Aorta (tissue), 5 donors: ENCODE results near the gene CCKAR. TPM values are rescaled to one million over a fixed set of nuclear protein-coding genes. Genes with fewer than 3 reads are reported as not detected.

Experiments
- ATAC-seq: fragments of 200-7000 bp; cut with Tn5 transposase; one replicate; pipeline ENCODE4 v1.9.1; 2022; ENCODE audit warnings: moderate library complexity; ENCODE audit not compliant: low FRiP score
- DNase-seq, 2 donors: peaks; one replicate each; pipeline ENCODE4 v3.0.0-alpha.2; 2020
- H3K27ac ChIP-seq, 2 donors: one replicate each; pipeline ENCODE4 v1.5.1; 2013; ENCODE audit warnings: low read length in 2 of 2, mild to moderate bottlenecking in 2 of 2, moderate library complexity in 2 of 2, control low read depth in 1 of 2, inconsistent platforms in 1 of 2, low read depth in 1 of 2
- H3K27me3 ChIP-seq, 2 donors: one replicate each; pipeline ENCODE4 v1.6.1; 2013; ENCODE audit warnings: control low read depth in 1 of 2, low read length in 1 of 2, mild to moderate bottlenecking in 1 of 2, moderate library complexity in 1 of 2; ENCODE audit not compliant: insufficient read depth in 2 of 2, control insufficient read depth in 1 of 2
- H3K36me3 ChIP-seq, 2 donors: one replicate each; pipeline ENCODE4 v1.6.1; 2013; ENCODE audit warnings: control low read depth in 1 of 2, low read length in 1 of 2, mild to moderate bottlenecking in 1 of 2; ENCODE audit not compliant: insufficient read depth in 2 of 2, control insufficient read depth in 1 of 2
- H3K4me1 ChIP-seq, 2 donors: one replicate each; pipeline ENCODE4 v1.6.1; 2013; ENCODE audit warnings: low read length in 2 of 2, control low read depth in 1 of 2, mild to moderate bottlenecking in 1 of 2, moderate library complexity in 1 of 2; ENCODE audit not compliant: insufficient read depth in 2 of 2, control insufficient read depth in 1 of 2
- H3K4me3 ChIP-seq, 2 donors: one replicate each; pipeline ENCODE4 v1.5.1; 2013; ENCODE audit warnings: low read length in 2 of 2, control low read depth in 1 of 2, mild to moderate bottlenecking in 1 of 2
- H3K9me3 ChIP-seq: one replicate; pipeline ENCODE4 v1.6.1; 2013; ENCODE audit warnings: mild to moderate bottlenecking, low read length; ENCODE audit not compliant: control insufficient read depth
- WGBS, 2 donors: extraction: QIAGEN DNeasy Blood & Tissue Kit; methylation state at CpG; one replicate each; pipeline ENCODE4 v1.1.7; 2013; 5-methylcytosine and 5-hydroxymethylcytosine counted together
- intact Hi-C, 2 donors: fragments of 100-400 bp; cut with DNase I; formaldehyde crosslinking; loops; one replicate each; pipeline versions ENCODE4 v1.14.2 to v1.15.0; 2022
- polyA plus RNA-seq, 2 donors: library from polyadenylated mRNA; stranded (reverse); fragments of 200-250 nt; gene quantifications; one replicate each; pipeline ENCODE4 v1.2.3, GENCODE V29; 2013
- total RNA-seq, 2 donors: library from RNA; stranded (reverse); fragmentation: NEBNext Ultra II Directional; extraction: Animal tissue kit (Norgen Biotek cat#: 25700); gene quantifications; one replicate each; pipeline ENCODE4 v1.2.1, GENCODE V29; 2021
- donor health status: healthy with polysubstance abuse.
- donor health status: Bipolar disorder and iron deficiency.
- donor health status: DM: no; HTN: no; CAD: no.
- donor health status: DM: no; HTN: no; CAD: no.
- donor health status: DM: yes; HTN: yes; CAD: no.

CCKAR gene
- total and polyA plus RNA-seq, 4 donors: not detected

DNA sequence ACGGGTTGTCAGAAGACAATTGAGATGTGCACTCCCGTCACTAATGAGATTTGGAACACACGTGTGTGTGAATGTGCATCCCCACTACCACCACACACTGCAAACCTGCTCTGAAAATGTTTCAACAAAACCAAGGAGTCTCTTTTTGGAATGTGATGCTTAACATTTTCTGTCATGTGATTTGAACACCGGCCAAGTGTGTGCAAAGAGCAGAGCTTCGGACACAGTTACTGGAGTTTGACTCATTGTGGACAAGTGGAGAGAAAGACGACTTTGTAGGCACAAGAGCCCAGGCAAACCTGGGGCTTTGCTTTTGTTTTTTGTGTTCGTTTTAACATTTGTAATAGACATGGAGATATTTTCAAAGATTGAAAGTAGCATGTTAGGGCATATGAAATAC, 49.2 kb downstream of the CCKAR start:
- H3K27ac ChIP-seq: no peak overlapping the region
- no peak for DNase-seq
- 64 to 65% methylated on average over 7 of the region's 7 CpGs for WGBS, 2 donors
- H3K9me3 ChIP-seq: no peaks in the 10 kb centered on the region
- no peak for ATAC-seq
- peaks cover 0 to 3% of the 10 kb centered on the region in 2 donors for H3K36me3 ChIP-seq
- intact Hi-C loops: no loop called here
- no peak overlapping the region for H3K4me3 ChIP-seq
- H3K4me1 ChIP-seq: no peaks in the 10 kb centered on the region
- H3K27me3 ChIP-seq: no peaks in the 10 kb centered on the region

DNA sequence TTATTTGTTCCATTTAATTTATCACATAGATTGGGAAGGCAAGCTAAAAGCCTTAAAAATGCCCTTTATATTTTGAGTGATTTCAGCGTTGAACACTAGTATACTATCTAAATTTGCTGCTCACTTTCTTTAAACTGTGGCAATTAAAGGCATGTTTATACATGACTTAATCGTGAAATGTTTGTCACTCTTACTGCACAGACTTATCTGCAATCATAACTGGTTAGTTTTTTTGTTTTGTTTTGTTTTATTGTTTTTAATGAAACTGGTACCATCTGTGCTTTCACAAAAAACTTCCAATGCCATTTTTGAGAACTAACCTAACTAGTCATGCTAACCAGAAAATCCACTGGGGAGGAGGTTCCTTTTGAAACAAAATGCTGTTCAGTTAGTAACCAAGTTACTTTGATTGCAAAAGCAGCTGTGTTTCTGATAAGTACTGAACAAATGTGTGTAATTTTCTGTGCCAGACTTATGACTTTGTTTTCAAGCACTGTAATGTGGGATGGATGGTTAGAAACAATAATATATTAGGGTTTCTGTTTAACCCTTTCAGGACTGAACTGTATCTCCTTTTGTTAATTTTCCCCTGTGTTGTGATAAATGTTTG, 56.1 kb downstream of the CCKAR start:
- 55 to 57% methylated on average over 2 of the region's 2 CpGs for WGBS, 2 donors
- DNase-seq (no peak), ATAC-seq (no peak)
- no peak overlapping the region for H3K27ac ChIP-seq
- H3K27me3 ChIP-seq: no peaks in the 10 kb centered on the region
- H3K9me3 ChIP-seq: no peaks in the 10 kb centered on the region
- intact Hi-C loops: no loop called here
- H3K4me1 ChIP-seq: no peaks in the 10 kb centered on the region
- H3K36me3 ChIP-seq: peaks cover 3 to 6% of the 10 kb centered on the region in 2 donors
- no peak overlapping the region for H3K4me3 ChIP-seq

DNA sequence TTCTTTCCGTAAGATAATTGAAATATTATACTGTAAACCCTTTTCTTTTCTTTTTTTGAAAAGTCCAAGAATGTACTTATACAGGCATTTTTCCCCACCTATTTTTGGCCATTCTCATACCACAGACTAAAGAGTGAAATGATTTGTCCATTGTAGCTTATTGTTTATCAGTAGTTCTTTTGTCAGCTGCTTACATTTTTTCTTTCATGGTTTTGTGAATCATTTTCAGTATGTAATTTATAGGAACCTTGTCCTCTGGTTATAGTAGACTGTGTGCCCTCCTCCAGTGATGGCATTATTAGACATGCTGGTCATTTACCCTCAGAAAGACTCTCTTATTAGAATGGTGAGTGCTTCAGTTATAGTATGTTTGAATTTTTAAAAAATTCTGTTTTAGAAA, 56.7 kb downstream of the CCKAR start:
- DNase-seq: no peak
- H3K4me3 ChIP-seq: no peak overlapping the region
- no peaks in the 10 kb centered on the region for H3K27me3 ChIP-seq
- intact Hi-C loops: no loop called here
- no peak for ATAC-seq
- WGBS, 2 donors: 89 to 90% methylated on average over 1 of the region's 1 CpG
- H3K27ac ChIP-seq: no peak overlapping the region
- no peaks in the 10 kb centered on the region for H3K4me1 ChIP-seq
- no peaks in the 10 kb centered on the region for H3K9me3 ChIP-seq
- H3K36me3 ChIP-seq: peaks cover 2 to 6% of the 10 kb centered on the region in 2 donors

DNA sequence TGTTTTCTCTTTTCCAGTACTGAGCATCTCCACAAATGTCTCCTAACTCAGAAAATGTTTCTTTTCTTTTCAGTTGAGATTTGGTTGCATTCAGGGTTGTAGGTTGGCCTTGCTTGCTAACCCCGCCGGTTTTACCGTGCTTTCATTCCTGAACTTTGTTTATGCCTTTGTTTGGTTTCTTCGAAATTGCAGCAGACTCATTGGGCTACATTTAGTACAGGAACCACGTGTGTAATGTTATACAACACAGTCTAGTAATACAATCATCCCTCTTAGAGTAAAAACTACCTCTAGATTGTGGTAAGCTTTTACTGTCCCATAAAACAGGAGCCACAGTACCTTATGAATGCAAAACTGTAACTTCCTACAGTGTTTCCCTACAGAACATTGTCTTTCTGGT, 57.9 kb downstream of the CCKAR start:
- H3K4me1 ChIP-seq: no peaks in the 10 kb centered on the region
- H3K4me3 ChIP-seq: no peak overlapping the region
- no peaks in the 10 kb centered on the region for H3K27me3 ChIP-seq
- 77 to 81% methylated on average over 5 of the region's 5 CpGs for WGBS, 2 donors
- H3K27ac ChIP-seq: no peak overlapping the region
- H3K36me3 ChIP-seq: peaks cover 0 to 6% of the 10 kb centered on the region in 2 donors
- intact Hi-C loops: no loop called here
- no peaks in the 10 kb centered on the region for H3K9me3 ChIP-seq
- DNase-seq: no peak
- ATAC-seq: no peak

DNA sequence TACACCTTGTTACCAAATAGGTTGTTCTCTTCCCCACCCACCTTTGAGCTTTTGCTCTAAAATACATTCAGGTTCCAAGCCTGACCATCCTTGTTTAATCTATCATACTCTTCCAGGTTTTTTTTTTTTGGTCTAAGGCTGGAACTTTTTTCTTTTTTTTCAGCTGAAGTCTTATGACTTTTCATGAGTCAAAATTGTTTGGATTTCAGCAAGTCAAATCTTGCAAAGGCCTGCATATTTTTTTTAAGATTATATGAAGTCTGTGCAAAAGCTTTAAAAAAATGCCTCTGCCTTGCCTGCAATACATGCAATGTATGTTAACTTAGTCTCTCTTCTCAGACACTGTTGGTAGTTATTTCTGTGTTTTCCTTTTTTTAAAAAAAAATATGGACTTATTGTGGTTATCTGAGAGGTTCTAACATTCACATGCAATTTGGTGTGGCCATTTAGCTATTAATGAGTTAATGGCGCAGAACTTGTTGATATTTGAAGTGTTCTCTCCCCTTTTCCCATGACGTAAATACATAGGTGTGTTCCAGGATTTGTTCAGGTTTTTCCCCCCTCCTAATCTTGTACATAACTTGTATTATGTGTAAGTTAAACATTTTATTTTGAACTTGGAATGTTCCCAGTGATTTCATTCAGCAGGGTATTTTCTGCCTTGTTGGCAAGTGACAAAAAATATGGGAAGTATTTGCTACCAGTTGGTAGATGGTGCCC, 58.7 kb downstream of the CCKAR start:
- no peak overlapping the region for H3K4me3 ChIP-seq
- 51 to 56% methylated on average over 2 of the region's 2 CpGs for WGBS, 2 donors
- H3K36me3 ChIP-seq: peaks cover 0 to 6% of the 10 kb centered on the region in 2 donors
- intact Hi-C loops: no loop called here
- ATAC-seq: no peak
- no peaks in the 10 kb centered on the region for H3K4me1 ChIP-seq
- H3K9me3 ChIP-seq: no peaks in the 10 kb centered on the region
- no peak for DNase-seq
- no peak overlapping the region for H3K27ac ChIP-seq
- no peaks in the 10 kb centered on the region for H3K27me3 ChIP-seq

Other genes starting within 250 kb of the CCKAR start
- gene RBPJ, start 169.5 kb downstream of the CCKAR start, total RNA-seq: 100 to 1,000 TPM in 1 of 2 donors, 10 to 100 TPM in 1; 83.7 to 162 TPM
- gene RBPJ, start 169.5 kb downstream of the CCKAR start, polyA plus RNA-seq: 10 to 100 TPM; 24.9 to 31.1 TPM
- 10 to 100 TPM in 1 of 2 donors, 1 to 10 TPM in 1; 9.1 to 13.2 TPM for gene TBC1D19, start 93.6 kb upstream of the CCKAR start, total RNA-seq
- 1 to 10 TPM; 2.9 to 5.2 TPM for gene TBC1D19, start 93.6 kb upstream of the CCKAR start, polyA plus RNA-seq